Choroid plexus epithelial cell (primary cell): ENCODE data around the gene CP.

Experiments
- DNase-seq: peaks from one replicate; pipeline ENCODE4 v3.0.0-alpha.2; 2010; ENCODE audit warnings: low read depth
- H3K4me3 ChIP-seq: 2 replicates; pipeline ENCODE4 v1.5.1; 2011; ENCODE audit warnings: low read depth, mild to moderate bottlenecking, control low read depth, low read length, moderate library complexity
- TF ChIP-seq, protein P1 (sequence below): conservative IDR thresholded peaks from 2 replicates; pipeline ENCODE4 v1.5.1; 2011; ENCODE audit warnings: low read depth, mild to moderate bottlenecking, control low read depth, inconsistent platforms, low read length, moderate library complexity

Gene CP

DNA sequence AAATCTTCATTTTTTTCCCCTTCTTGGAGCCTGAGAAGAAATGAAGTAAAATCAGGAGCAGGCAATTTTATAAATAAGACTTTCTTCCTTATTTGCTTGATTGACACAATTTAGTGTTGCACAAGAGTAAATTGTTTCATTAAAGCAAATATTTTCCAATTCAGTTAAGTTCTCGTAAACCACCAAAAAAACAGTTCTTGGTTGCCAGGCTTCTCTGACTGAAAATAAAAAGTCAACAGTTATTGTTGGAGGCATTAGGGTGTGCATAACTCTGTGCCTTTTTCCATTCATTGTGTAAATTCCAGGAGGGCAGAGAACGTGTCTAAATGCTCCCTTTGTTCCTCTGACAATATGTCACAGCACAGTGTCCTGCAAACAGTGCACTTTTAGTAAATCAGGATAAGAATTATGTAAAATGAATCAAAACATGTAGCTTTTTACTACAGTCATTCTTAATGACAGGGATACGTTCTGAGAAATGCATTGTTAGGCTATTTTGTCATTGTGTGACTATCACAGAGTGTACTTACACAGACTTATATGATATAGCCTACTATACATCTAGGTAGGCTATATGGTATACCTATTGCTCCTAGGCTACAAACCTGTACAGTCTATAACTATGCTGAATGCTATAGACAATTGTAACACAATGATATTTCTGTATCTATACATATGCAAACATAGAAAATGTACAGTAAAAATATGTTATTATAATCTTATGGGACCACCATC, at the start of gene CP:
Gene CP (minus strand): TSS at position 47 of the 735 bp plus-strand sequence. CDS start 37 bp downstream, at position 10.
- DNase-seq, result no peak
- no peak within 1 kb of the TSS for H3K4me3 ChIP-seq
- TF ChIP-seq, protein P1, sequence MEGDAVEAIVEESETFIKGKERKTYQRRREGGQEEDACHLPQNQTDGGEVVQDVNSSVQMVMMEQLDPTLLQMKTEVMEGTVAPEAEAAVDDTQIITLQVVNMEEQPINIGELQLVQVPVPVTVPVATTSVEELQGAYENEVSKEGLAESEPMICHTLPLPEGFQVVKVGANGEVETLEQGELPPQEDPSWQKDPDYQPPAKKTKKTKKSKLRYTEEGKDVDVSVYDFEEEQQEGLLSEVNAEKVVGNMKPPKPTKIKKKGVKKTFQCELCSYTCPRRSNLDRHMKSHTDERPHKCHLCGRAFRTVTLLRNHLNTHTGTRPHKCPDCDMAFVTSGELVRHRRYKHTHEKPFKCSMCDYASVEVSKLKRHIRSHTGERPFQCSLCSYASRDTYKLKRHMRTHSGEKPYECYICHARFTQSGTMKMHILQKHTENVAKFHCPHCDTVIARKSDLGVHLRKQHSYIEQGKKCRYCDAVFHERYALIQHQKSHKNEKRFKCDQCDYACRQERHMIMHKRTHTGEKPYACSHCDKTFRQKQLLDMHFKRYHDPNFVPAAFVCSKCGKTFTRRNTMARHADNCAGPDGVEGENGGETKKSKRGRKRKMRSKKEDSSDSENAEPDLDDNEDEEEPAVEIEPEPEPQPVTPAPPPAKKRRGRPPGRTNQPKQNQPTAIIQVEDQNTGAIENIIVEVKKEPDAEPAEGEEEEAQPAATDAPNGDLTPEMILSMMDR, result no peak

DNA sequence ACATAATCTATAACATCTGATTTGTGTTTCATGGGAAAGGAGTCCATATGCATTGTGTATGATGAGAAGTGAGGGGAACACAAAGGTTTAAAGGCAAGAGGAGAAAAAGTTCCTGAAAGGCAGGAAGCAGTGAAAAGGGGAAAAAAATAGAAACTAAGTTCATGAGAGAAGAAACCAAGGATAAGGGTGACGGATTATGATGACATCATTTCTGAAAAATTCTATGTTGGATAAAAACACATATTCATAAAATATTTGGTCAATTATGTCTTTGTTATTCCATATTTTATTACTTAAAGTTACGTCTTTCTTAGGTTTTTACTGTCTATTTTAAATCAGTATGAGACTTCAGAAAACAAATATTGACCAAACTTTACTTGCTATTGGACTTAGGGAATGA, 48.6 kb upstream of the CP start:
- no peak overlapping the region for H3K4me3 ChIP-seq
- TF ChIP-seq, protein P1, result no peak
- DNase-seq, result no peak

DNA sequence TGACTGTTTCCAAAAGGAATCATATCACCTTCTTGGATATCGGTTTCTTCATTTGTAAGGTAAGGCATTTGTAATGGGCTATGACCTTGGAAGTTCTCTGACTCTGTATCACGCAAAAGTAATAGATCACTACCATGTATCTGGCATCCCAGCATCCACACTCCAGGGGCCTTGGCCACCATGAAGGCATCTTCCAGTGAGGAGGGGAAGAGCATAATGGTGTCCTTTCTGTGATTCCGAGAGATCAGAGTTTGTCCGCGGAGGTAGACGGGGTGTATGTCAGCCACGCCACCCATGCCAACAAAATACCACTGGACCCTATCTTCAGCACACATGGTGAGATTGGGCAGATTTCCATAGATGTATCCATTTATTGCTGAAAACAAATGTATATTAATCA, 48.1 kb upstream of the CP start:
- DNase-seq, result no peak
- H3K4me3 ChIP-seq, result no peak overlapping the region
- TF ChIP-seq, protein P1, result no peak

DNA sequence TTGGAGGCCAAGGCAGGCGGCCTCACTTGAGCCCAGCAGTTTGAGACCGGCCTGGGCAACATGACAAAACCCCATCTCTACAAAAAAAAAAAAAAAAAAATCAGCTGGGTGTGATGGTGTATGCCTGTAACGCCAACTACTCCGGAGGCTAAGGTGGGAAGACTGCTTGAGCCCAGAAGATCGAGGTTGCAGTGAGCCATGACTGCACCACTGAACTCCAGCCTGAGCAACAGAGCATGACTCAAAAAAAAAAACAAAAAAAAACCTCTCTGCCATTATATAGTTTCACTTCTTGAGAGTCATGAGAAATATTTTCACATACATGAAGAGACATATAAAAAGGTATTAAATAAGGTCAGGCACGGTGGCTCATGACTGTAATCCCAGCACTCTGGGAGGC, 45.9 kb upstream of the CP start:
- DNase-seq, result no peak

DNA sequence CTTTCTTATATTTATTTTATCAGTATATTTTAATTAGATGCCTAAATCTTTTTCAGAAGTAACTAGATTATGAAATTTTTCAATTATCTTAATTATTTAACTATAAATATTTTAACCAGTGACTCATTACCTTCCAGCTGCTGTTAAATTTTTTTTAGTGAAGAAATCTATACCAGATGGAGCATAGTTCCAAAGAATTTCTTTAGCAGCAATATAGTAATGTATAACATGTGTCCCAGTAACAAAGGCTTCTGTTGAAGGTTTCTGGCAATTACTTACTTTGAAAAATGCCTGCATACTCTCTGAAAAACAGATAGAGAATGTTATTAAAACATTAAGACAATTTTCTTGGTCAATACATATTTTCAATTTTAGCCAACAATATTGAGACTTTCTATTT, 45.1 kb upstream of the CP start:
- H3K4me3 ChIP-seq, result no peak overlapping the region
- DNase-seq, result no peak
- TF ChIP-seq, protein P1, result no peak

More for the DNA sequence above, 45.9 kb upstream of the CP start:
- TF ChIP-seq, protein P1, result no peak
- H3K4me3 ChIP-seq, result no peak overlapping the region

DNA sequence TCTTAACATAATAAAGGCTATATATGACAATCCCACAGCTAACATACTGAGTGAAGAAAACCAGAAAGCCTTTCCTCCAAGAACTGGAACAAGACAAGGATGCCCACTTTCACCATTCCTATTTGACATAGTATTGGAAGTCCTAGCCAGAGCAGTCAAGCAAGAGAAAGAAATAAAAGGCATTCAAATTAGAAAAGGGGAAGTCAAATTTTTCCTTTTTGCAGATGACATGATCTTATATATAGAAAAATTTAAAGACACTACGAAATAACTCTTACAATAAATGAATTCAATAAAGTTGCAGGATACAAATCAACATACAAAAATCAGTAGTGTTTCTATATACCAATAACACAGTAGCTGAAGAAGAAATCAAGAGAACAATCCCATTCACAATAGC, 42.2 kb upstream of the CP start:
- H3K4me3 ChIP-seq, result no peak overlapping the region
- TF ChIP-seq, protein P1, result no peak
- no peak for DNase-seq

DNA sequence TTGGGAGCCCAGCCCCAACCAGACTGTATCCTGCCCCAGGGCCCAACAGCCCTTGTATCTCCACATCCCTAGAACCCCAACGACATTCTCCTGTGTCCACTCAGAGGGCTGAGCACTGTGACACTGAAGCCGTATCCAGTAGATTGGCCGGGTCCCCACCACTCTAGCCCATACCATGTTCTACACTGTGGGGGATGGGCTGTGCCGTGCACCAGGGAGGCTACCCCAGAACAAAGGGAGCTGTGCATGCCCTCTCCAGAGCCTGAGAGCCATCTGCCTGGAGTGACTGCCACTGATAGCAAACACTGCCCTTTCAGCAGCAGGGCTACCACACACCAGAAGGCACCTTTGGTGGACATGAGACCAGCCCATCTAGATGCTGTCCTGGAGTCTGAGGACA, 37.1 kb upstream of the CP start:
- TF ChIP-seq, protein P1, result no peak
- no peak overlapping the region for H3K4me3 ChIP-seq
- DNase-seq, result no peak
